HPDE6-E6E7 (cell line): ENCODE data around the gene MYL11.
A peak's percentile ranks its signal among the peaks of the same experiment; 100 is the strongest.

Source experiments
- DNase-seq: peaks from one replicate; pipeline ENCODE4 v3.0.0; 2011; ENCODE audit warnings: missing footprints; ENCODE audit errors: extremely low spot score

The MYL11 gene

DNA sequence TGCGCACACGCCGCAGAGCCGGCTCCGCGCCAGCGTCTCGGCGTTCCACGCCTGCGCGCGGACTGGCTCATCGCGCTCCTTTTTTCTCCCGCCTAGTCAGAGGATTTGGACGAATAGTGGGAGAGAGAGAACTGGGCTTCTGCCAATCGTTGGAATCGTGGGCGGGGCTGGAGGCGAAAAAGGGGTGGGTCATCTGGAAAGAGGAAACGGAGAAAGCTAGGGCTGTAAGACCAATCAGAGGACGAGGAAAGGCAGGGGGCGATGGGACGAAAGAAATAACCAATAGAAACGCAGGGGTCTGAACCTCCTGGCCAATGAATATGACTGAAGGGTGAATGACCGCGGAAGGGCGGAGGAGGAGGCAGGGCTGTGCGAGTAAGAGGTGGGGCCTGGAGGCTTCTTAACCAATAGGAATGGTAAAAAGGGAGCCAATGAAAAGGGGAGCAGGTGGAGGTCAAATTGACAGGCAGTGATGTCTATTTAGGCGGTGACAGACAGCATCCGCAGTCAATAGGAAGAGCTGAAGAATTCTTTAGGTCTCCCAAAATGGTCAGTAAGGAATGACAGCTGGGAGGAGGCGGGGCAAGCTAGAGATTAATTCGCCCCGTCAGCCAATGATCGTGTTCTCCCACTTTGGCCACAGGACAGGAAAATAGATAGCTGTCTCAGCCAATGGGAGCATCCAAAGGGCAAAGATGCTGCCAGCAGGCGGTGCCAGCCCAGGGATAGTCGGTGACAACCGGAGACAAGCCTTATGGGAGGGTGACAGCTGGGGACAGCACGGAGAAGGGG is 4.0 kb upstream of the MYL11 start, which contains the start of gene TBC1D10B:
TBC1D10B (minus strand) TSS at position 39 of the 792 bp plus-strand sequence. CDS start 311 bp downstream, outside the sequence.
- DNase-seq = peak; percentile 100

- no peak for DNase-seq
Measured at GRCh38 chr16:30371248-30371816, 3.3 kb upstream of the MYL11 start.

- DNase-seq = no peak
Measured at GRCh38 chr16:30372038-30372712, 2.4 kb upstream of the MYL11 start.

GRCh38 chr16:30372725-30373124 is 1.9 kb upstream of the MYL11 start:
- DNase-seq = no peak

DNA sequence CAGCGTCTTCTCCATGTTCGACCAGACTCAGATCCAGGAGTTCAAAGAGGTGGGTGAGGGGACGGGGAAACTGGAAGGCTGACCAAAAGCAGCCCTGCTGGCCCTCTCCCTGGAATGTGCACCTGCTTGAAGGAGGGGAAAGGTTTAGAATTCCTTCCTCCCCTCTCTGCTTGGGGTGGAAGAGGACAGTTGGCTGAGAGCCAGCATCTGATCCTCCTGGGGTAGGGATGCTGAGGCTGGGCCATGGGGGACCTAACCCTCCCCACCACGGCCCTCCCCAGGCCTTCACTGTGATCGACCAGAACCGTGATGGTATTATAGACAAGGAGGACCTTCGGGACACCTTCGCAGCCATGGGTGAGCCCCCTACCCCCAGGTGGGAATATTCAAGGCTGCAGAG is 1.3 kb downstream of the MYL11 start:
- no peak for DNase-seq

DNA sequence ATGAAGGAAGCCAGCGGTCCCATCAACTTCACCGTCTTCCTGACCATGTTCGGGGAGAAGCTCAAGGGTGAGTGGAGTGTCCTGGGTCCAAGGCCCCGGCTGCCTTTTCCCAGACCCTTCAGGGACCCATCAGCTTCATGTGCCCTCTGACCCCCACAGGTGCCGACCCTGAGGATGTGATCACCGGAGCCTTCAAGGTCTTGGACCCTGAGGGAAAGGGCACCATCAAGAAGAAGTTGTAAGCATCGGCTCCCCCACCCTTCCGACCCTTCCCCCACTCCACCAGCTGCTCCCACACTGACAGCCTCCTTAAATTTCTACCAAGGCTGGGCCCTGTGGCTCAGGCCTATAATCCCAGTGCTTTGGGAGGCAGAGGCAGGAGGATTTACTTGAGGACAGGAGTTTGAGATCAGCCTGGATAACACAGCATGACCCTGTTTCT is 1.9 kb downstream of the MYL11 start:
- DNase-seq = no peak

DNA sequence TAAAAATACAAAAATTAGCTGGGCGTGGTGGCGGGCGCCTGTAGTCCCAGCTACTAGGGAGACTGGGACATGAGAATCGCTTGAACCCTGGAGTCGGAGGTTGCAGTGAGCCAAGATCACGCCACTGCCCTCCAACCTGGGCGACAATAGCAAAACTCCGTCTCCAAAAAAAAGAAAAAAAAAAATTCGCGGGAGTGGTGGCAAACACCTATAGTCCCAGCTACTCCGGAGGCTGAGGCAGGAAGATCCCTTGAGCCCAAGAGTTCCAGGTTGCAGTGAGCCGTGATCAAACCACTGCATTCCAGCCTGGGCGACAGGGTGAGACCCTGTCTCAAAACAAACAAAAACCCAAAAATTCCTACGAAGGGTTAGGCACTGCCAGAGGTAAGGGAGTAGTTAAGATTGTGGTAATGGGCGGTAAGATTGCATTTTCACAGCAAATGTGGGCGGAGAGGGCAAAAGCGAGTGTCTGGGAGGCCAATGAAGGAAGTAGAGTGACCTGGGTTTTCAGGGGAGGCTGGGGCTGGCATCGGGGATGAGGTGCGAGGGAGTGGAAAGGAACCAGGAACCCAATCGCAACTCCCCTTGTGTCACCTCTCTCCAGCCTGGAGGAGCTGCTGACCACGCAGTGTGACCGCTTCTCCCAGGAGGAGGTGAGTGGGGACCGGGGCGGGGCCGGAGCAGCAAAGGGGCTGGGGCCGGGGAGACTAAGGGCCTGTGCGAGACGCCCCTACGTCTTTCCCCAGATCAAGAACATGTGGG is 2.6 kb downstream of the MYL11 start:
- no peak for DNase-seq

- DNase-seq = peak; percentile 58
Measured at GRCh38 chr16:30377812-30378235, 3.2 kb downstream of the MYL11 start.

DNA sequence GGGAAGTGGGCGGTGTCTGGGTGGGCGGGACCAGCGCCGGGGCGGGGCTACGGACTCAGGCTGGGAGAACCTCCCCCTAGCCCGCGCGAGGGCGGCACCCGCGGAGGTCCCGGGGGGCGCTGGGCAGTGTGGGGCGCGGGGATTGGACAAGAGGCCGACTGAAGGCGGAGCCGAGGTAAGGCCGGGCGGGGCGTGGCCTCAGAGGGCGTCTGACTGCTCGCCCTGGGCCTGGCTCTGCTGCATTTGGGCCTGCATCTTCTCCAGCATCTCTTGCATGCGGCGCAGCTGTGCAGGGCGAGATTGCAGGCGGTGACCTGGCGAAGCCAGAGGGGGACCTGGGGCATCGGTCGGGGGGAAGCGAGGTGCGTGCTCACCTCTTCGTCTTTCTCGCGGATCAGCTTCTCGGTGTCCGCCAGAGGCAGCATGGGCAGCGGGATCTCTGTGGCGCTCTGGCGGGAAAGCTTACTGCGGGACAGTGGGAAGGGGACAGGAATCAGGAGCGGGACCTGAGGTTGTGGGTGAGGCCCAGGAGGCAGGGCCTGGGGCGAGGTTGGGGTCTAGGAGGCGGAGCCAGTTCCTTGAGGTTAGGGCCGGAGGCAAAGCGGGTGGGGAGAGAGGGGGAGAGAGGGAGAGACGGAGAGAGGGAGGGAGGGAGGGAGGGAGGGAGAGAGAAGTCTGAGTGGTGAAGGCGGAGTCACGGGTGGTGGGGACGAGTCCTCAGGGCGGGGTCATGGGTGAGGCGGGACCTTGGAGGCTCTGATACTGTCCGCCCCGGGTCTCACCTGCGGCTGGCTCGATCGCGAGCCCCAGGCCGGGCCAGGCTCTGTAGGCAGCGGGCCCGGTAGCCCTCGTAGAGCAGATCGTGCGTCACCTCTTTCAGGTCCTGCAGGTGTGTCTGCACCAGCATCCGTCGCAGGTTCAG is 3.9 kb downstream of the MYL11 start:
- DNase-seq = peak; percentile 94

DNA sequence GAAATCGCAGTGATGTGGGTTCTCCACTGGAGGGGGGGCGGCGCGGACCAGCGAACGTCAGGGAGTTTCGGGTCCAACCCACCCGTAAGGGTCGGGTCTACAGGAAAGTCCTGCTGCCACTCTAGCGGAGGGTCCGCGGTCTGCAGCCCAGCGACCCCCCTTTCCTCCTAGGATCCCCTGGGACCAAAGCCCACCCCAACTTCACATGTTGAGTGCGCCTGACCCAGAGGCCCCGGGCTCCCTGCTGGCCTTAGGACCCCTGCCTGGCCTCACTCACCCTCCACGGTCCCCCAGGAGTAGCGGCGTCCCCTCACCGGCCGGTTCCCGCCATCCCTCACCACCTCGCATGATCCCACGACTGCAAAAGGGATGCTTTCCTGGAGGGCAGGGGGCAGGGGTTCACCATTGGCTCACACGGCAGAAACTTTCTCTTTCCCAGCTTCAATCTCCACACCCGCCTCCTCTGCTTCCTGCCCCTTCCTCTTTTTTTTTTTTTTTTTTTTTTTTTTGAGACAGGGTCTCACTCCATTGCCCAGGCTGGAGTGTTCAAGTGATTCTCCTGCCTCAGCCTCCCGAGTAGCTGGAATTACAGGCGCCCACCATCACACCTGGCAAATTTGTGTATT is 4.7 kb downstream of the MYL11 start:
- no peak for DNase-seq

- no peak for DNase-seq
Measured at GRCh38 chr16:30380072-30380802, 5.6 kb downstream of the MYL11 start.

GRCh38 chr16:30380803-30381208 is 6.2 kb downstream of the MYL11 start:
- DNase-seq = no peak

GRCh38 chr16:30381291-30382041 is 6.9 kb downstream of the MYL11 start:
- DNase-seq = no peak

GRCh38 chr16:30382111-30382881 is 7.7 kb downstream of the MYL11 start, which contains the start of gene SEPTIN1:
TSS of gene SEPTIN1 (minus strand) at chr16:30382561. CDS start at chr16:30382542, 19 bp downstream.
- DNase-seq = no peak

DNA sequence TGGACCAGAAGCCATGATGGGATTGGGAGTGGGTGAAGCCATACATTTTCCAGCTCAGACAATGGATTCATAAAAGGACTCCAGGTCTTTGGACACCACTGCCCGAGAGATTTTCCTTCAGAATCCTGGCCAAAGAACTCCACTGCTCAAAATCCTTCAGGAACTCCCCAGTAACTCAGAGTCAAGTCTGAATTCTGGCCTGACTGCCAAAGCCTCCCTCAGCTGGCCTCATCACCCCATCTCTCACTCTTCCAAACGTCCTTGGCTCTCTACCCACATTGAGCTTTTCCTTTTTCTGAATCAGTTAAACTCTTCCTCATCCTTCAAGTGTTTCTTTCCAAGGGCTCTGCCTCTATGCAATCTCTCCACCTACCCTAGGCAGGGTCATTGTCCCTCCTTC is 8.9 kb downstream of the MYL11 start:
- DNase-seq = no peak

DNA sequence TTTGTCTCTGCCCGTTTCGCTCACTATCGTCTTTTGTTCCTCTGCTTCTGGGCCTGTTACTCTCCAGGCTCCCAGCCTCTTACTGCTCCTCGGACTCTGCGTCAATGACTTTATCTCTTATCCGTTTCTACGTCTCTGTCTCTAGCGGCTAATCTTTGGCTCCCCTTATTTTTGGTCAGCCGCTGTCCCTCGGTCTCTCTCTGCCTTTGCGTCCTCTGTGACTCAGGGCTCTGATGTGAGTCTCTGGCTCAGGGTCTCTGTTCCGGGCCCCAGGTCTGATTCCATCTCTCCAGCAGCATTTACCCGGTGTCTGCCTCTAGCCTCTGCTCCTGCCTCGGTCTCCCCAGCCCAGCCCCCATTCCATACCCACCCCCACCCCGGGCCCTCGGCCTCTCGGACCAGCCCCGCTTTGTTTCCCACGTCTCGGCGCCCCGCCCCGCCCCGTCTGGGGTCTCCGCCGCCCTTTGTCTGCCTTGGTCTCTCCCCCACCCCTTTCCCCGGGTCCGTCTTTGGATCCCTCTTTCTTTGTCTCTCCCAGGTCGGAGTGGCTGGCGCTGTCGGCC is 20.1 kb downstream of the MYL11 start:
- no peak for DNase-seq

DNA sequence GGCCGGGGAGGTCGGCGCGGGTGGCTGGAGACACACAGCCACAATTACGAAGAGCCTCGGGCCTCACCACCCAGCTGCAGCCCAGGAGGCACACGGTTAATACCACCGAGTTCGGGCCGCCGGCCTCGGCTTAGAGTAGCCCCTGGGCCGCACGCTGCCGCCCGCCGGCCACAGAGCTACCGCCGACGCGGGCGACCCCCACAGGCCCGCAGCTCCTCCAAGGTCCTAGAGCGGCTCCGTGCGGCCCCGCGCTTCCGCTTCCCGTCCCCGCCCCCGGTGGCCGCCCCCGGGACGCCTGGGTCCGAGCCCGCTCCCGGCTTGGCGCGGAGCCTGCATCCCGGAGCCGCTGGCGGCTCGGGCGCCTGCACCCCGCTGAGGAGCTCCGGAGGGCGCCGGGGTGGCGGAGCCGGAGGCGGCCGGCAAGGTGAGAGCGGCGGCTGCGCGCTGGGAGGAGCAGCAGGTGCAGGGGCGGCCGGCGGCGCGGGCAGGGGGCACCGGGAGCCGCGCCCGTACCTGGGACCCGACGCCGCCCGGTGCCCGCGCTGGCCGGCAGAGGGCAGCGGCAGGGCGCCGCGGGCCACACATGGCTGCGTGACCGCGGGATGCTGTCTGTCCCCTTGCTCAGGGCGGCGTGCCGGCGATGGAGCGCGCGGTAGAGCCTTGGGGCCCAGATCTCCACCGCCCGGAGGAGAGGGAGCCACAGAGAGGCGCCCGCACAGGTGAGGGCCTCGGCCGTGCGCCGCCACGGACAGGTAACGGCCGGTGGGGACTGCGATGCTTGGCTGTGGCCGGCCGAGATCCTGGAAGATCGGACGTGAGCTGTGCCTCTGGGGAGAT is 20.8 kb downstream of the MYL11 start, which contains the start of gene ZNF48:
ZNF48 (plus strand) TSS at position 266 of the 837 bp plus-strand sequence; CDS start at position 641, 375 bp downstream.
- no peak for DNase-seq
